ENCODE results near the gene GRIK1. TPM values are rescaled to one million over a fixed set of nuclear protein-coding genes. Genes with fewer than 3 reads are reported as not detected.

The GRIK1 gene
- total RNA-seq, 1 donor from 2014 or later = 0.39 TPM

DNA sequence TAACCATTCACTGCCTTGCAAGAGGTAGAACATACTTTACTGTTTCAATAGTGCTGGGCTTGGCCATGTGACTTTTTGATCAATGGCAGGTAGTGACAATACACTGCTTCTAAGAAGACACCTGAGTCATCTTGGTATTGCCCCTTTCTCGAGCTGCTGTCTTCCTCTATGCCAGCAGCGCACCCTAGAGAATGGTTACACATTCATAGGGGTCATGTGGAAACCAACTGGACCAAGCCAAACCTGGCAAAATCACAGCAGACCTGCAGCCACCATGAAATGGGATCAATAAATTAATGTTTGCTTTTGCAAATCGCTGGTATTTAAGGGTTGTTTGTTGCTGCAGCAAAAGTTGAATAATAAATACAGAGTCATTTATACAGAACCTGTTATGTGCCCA lies 122.3 kb downstream of the GRIK1 start:
- peaks cover 1% of the 10 kb centered on the region for H3K27me3 Mint-ChIP-seq (ENCODE audit: unreplicated experiment)
- H3K27ac Mint-ChIP-seq (ENCODE audit: unreplicated experiment) = no peak overlapping the region
- no peaks in the 10 kb centered on the region for H3K9me3 Mint-ChIP-seq (ENCODE audit: unreplicated experiment)
- H3K36me3 Mint-ChIP-seq (ENCODE audit: unreplicated experiment) = no peaks in the 10 kb centered on the region
- H3K4me3 Mint-ChIP-seq (ENCODE audit: unreplicated experiment) = no peak overlapping the region
- H3K4me1 Mint-ChIP-seq (ENCODE audit: low read depth, unreplicated experiment) = peaks cover 14% of the 10 kb centered on the region
- TF ChIP-seq CTCF (IDR thresholded peaks at IDR 0.05; ENCODE audit: partially characterized antibody, unreplicated experiment) = no peak
- no peak for DNase-seq

DNA sequence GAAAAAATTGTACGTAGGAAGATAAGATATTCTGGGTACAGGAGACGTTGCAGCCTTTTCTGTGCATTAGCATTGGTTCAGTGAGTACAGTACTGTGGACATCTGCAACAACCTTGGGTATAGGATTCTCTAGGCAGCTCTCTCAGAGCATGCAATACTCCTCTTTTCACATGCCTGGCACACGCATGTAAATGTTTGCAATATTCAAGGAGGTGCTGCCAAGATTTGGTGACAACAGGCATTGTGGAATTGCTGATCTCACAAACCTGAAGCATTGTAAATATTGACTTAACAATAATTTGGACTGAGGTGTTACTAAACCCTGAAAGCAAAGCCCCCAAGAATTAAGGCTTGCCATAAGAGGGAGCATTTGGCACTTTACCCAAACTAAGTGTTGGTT lies 126.8 kb downstream of the GRIK1 start:
- Mint-ChIP-seq H3K27ac (ENCODE audit: unreplicated experiment) (no peak overlapping the region), H3K9me3 (ENCODE audit: unreplicated experiment) (no peaks in the 10 kb centered on the region), H3K4me1 (ENCODE audit: low read depth, unreplicated experiment) (no peaks in the 10 kb centered on the region), H3K36me3 (ENCODE audit: unreplicated experiment) (no peaks in the 10 kb centered on the region), H3K4me3 (ENCODE audit: unreplicated experiment) (no peak overlapping the region), H3K27me3 (ENCODE audit: unreplicated experiment) (no peaks in the 10 kb centered on the region)
- no peak for TF ChIP-seq CTCF (IDR thresholded peaks at IDR 0.05; ENCODE audit: partially characterized antibody, unreplicated experiment)
- no peak for DNase-seq

DNA sequence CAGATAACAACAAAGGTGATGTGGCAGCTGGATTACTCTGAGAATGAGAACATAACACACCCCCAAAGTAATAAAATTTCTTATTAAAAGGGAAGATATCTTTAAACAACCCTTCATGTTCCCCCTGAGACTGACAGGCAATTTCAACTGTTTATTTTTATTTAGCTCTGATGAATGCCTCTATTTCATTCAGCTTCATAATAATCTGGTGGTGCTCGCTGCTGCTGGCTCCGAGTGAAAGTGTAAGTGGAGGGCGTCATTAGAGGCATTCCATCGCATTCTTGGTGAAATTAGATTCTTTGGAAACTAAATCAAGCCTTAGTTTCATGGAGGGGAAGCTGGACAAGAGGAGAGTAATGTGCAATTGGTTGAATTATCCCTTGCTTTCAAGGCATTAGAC lies 128.9 kb downstream of the GRIK1 start:
- no peak for DNase-seq
- Mint-ChIP-seq H3K9me3 (ENCODE audit: unreplicated experiment) (no peaks in the 10 kb centered on the region), H3K27me3 (ENCODE audit: unreplicated experiment) (no peaks in the 10 kb centered on the region), H3K4me1 (ENCODE audit: low read depth, unreplicated experiment) (no peaks in the 10 kb centered on the region), H3K36me3 (ENCODE audit: unreplicated experiment) (no peaks in the 10 kb centered on the region), H3K4me3 (ENCODE audit: unreplicated experiment) (no peak overlapping the region), H3K27ac (ENCODE audit: unreplicated experiment) (no peak overlapping the region)
- TF ChIP-seq CTCF (IDR thresholded peaks at IDR 0.05; ENCODE audit: partially characterized antibody, unreplicated experiment) = no peak

DNA sequence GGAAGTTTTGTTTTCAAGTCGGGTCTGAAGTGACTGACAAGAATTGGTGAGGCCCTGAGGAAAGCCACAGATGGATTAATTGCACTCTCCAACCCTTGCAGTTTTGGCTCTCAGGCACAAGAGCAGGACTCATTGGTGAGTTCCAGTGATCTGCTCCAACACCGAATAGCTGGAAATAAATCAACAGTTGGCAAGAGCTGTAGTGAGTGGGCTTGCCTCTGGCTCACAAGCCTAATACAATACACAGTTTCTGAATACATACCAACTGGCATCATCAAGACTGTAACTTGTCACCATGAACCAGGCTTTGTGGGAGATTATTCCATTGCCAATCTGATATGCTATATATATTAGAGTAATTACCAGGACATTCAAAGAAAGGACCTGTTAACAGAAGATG lies 131.6 kb downstream of the GRIK1 start:
- H3K9me3 Mint-ChIP-seq (ENCODE audit: unreplicated experiment) = no peaks in the 10 kb centered on the region
- no peak for DNase-seq
- H3K27ac Mint-ChIP-seq (ENCODE audit: unreplicated experiment) = no peak overlapping the region
- TF ChIP-seq CTCF (IDR thresholded peaks at IDR 0.05; ENCODE audit: partially characterized antibody, unreplicated experiment) = no peak
- no peak overlapping the region for H3K4me3 Mint-ChIP-seq (ENCODE audit: unreplicated experiment)
- H3K4me1 Mint-ChIP-seq (ENCODE audit: low read depth, unreplicated experiment) = no peaks in the 10 kb centered on the region
- no peaks in the 10 kb centered on the region for H3K36me3 Mint-ChIP-seq (ENCODE audit: unreplicated experiment)
- H3K27me3 Mint-ChIP-seq (ENCODE audit: unreplicated experiment) = no peaks in the 10 kb centered on the region

DNA sequence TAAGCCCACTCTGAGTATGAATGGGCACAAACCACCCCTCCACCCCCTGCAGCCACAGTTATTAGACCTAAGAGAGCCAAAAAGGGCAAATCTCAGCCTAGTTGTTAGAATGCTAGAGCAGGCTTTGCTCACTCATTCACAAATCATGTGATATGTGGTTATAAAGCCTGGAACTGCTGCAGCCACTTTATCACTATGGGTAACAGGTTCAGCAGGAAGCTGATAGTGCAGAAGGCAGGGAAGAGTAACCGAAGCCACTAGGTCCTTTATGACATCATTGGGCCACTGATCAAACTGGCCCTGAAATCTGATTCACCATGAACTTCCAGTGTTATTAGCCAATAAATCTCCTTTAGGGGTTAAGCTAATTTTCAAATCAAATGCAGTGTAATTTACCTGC lies 134.7 kb downstream of the GRIK1 start:
- H3K27ac Mint-ChIP-seq (ENCODE audit: unreplicated experiment) = no peak overlapping the region
- no peaks in the 10 kb centered on the region for H3K9me3 Mint-ChIP-seq (ENCODE audit: unreplicated experiment)
- TF ChIP-seq CTCF (IDR thresholded peaks at IDR 0.05; ENCODE audit: partially characterized antibody, unreplicated experiment) = no peak
- H3K36me3 Mint-ChIP-seq (ENCODE audit: unreplicated experiment) = no peaks in the 10 kb centered on the region
- H3K4me1 Mint-ChIP-seq (ENCODE audit: low read depth, unreplicated experiment) = no peaks in the 10 kb centered on the region
- H3K4me3 Mint-ChIP-seq (ENCODE audit: unreplicated experiment) = no peak overlapping the region
- no peak for DNase-seq
- H3K27me3 Mint-ChIP-seq (ENCODE audit: unreplicated experiment) = peaks cover 2% of the 10 kb centered on the region
